NCI-H510A (cell line): ENCODE data around the gene SSX2.
"Not testable (repeated sequence)": the region's sequence is repeated elsewhere in the genome, so short reads cannot be mapped to it uniquely, and the experiment has no call there.

Source experiments
- DNase-seq: peaks from one replicate; lab custom pipeline; 2025; lab: John Stamatoyannopoulos, UW

Gene SSX2

GRCh38 chrX:52707078-52707477, at the start of gene SSX2:
Gene SSX2, minus strand, starts transcription at chrX:52707178. Its CDS starts 1,429 bp downstream, at chrX:52705749.
- DNase-seq, result not testable (repeated sequence)

- not testable (repeated sequence) for DNase-seq
These were observed 44.0 kb upstream of the SSX2 start, which contains the start of gene SSX2B for GRCh38 chrX:52750952-52751351. Gene SSX2B, plus strand, starts transcription at chrX:52751252. Its CDS starts 1,429 bp downstream, at chrX:52752681.

- not testable (repeated sequence) for DNase-seq
These were observed 14.9 kb downstream of the SSX2 start for GRCh38 chrX:52692034-52692433.

GRCh38 chrX:52662218-52662617, 44.8 kb downstream of the SSX2 start:
- not testable (repeated sequence) for DNase-seq

GRCh38 chrX:52655475-52655874, 51.5 kb downstream of the SSX2 start:
- not testable (repeated sequence) for DNase-seq

- not testable (repeated sequence) for DNase-seq
These were observed 52.2 kb downstream of the SSX2 start, which contains the start of gene SSX7 for GRCh38 chrX:52654800-52655199. Gene SSX7, minus strand, starts transcription at chrX:52654900. Its CDS starts 1,428 bp downstream, at chrX:52653472.

GRCh38 chrX:52650676-52651075, 56.3 kb downstream of the SSX2 start:
- DNase-seq, result not testable (repeated sequence)

- not testable (repeated sequence) for DNase-seq
These were observed 58.0 kb downstream of the SSX2 start for GRCh38 chrX:52648956-52649355.
